ENCODE results near the gene CCSER1.
"Not testable (repeated sequence)": the region's sequence is repeated elsewhere in the genome, so short reads cannot be mapped to it uniquely, and the experiment has no call there.

The CCSER1 gene

GRCh38 chr4:90705501-90705900, 578.3 kb downstream of the CCSER1 start:
- not testable (repeated sequence) for DNase-seq (ENCODE audit: low spot score)

GRCh38 chr4:90715242-90715641, 588.0 kb downstream of the CCSER1 start:
- no peak for DNase-seq (ENCODE audit: low spot score)

GRCh38 chr4:90718931-90719330, 591.7 kb downstream of the CCSER1 start:
- DNase-seq (ENCODE audit: low spot score), result no peak

DNA sequence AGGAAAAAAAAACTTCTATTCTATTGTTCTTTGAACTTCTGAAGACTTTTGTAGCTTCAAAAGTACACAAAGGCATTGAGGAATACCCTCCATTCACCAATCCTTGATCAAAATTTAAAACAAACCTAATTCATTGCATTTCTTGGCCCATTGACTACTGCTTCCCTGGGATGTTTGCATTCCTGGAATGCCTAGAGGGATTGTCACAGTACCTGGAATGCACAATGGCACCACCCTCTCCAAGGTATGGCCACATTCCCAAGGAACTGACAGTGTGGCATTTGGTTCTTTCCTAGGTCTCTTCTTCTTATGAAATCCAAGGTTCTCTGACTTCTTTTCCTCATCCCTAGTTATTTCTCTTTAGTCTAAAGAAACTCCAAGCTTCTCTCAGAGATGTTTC, 600.7 kb downstream of the CCSER1 start:
- no peak for DNase-seq (ENCODE audit: low spot score)

DNA sequence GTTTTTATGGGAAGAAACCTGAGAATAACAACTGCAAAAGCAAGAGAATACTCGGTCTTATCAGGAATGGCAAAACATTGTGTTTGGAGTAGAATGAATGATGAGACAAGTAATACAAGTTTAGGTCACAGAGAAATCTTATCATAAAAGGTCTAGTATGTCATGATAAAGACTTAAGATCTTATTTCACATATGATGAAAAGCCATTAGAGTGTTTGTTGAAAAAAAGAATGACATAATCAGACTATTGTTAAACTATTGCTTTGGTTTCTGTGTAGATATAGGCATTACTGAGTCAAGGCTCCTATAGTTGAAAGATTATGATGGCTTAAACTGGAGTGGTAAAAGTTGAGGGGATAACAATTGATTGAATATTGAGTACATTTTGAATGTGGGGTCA, 603.6 kb downstream of the CCSER1 start:
- no peak for DNase-seq (ENCODE audit: low spot score)

GRCh38 chr4:90733211-90733610, 606.0 kb downstream of the CCSER1 start:
- DNase-seq (ENCODE audit: low spot score), result no peak

DNA sequence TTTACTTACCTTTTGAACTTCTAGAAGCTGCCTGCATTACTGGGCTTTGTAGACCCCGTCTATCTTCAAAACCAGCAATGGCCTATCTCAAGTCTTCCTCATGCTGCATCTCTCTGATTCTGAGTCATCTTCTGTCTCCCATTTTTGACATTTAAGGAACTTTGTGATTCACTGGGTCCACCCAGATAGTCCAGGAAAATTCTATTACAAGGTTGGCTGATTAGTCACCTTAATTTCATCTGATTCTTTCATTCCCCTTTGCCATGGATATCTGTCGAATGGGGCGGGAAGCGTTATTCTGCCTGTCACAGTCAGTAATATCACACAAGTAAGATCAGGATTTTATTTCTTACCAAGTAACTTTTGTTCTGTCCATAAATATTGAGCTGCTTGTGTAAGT, 618.0 kb downstream of the CCSER1 start:
- no peak for DNase-seq (ENCODE audit: low spot score)

DNA sequence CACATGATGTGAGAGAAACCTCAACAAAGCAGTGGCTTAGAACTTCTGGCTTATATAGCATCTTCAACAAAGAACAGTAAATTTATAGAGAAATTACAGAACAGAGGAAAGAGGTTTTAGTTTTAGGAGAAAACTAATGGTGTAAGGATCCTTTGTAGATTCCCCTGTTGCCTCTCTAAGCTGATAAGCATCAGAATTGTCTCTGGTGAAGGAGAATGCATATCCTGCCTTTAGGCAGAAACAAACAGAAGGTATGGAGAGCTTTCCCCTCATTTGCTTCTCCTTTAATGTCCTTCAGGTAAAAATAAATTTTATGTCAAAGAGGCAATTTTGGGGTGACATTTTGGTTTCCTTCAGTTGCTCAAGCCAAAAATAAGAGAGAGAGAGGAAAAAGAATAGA, 625.9 kb downstream of the CCSER1 start:
- no peak for DNase-seq (ENCODE audit: low spot score)

DNA sequence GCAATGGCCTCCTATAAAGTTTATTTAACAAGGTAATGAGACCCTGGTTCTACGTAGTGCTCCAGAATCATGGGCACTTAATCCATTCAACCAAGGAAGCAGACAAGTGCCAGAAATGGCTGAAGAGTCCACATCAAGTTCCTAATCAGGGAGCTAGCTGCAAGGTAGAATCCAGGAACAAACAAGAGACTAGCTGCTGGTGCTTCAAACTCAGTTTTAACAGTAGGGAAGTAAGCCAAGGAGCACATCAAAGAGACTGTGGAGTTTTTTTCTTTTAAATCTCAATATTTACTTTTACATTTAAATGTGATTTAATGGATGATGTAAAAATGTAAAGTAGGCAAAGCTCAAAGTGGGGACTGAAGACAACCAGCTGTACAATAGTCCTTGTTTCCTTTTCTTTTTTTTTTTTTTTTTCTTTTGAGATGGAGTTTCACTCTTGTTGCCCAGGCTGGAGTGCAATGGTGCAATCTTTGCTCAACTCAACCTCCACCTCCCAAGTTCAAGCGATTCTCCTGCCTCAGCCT, 630.4 kb downstream of the CCSER1 start:
- DNase-seq (ENCODE audit: low spot score), result no peak

- no peak for DNase-seq (ENCODE audit: low spot score)
These were observed 632.9 kb downstream of the CCSER1 start for GRCh38 chr4:90760059-90760458.

DNA sequence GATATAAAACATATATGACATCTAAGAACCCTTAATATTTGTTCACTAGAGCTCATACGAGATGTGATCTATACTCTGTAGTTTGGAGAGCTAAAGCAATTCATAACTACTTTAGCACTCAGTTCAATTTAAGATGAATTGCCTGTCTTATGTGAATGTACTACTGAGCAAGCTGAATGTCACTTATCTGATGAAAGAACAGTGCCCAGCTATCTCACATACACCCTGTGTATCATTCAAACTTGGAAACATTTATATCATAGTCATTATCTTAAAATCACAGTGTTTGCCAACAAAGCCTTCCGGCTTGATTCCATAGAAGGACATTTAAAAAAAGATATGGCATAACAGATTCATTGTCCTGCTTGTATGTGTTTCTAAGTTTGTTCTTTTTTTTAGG, 639.6 kb downstream of the CCSER1 start:
- DNase-seq (ENCODE audit: low spot score), result no peak

DNA sequence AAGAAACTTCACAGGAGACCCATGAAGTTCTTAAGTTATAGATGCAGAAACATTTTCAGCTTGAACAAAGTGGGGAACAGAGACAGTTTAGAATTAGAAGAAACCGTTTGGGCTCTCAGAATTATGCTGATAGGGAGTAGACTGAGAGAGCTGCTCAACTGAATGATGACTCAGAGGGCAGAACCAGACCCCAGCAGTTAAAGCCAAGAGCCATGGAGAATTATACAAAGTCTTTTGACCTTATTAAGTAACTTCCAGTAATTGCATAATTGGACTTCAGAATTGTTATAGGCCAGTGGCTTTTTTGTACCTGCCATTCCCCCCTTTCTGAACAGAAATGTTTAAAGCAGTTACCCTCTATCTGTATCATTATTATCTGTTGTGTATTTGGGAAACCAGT, 642.1 kb downstream of the CCSER1 start:
- no peak for DNase-seq (ENCODE audit: low spot score)

DNA sequence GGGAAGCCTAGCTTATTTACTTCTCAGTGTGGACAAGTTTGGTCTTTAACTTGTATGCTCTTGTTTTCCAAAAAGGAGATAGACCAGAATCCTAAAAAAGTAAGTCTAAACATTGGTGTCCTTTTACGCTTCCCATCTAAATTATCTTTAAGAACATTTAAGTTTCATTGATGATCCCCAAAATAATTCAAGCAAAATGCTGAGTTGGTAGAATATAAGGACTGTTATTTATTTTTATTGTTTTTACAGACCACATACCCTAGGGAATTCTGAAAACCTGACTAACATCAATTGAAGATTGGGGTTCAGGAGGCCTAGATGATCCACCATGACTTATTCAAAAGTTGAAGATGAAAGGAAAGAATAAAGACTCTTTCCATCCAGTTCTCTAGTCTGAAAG, 653.0 kb downstream of the CCSER1 start:
- DNase-seq (ENCODE audit: low spot score), result no peak

- DNase-seq (ENCODE audit: low spot score), result no peak
These were observed 659.4 kb downstream of the CCSER1 start for GRCh38 chr4:90786602-90787001.

DNA sequence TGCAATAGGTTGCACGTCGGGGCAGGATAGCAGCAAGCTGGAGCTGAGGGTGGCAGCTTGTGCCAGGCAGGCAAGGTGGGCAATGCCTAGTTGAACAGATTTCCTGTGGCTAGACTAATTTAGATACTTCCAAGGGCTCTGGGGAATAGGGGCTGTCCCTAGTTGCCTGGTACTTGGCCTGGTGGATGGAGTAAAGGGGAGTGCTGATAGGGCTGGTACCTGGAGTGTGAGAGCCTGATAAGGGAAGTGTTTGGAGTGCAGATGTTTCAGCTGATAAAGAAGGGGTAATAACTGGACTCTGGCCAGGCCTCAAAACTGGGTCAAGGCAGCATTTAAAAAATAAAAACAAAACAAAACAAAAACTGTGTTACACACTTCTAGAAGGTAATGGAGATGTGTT, 665.5 kb downstream of the CCSER1 start:
- no peak for DNase-seq (ENCODE audit: low spot score)

DNA sequence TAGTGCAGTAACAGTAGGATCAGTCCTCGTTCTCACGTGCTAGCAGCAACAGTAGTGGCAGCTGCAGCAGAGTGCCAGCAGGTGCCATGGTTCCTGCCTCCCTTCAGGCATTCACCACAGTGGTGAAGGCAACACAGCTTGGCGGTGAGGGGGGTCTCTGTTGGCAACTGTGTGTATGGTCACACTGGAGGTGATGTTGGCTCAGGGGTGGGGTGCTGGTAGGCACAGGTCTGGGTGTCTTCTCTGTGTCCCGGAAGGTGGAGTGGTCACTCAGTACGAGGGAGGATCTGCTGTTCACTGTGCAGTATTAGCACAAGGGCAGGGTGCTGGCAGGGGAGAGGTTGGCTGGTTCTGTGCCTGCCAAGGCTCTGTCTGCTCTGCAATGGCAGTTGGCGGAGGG, 671.8 kb downstream of the CCSER1 start:
- DNase-seq (ENCODE audit: low spot score), result no peak

DNA sequence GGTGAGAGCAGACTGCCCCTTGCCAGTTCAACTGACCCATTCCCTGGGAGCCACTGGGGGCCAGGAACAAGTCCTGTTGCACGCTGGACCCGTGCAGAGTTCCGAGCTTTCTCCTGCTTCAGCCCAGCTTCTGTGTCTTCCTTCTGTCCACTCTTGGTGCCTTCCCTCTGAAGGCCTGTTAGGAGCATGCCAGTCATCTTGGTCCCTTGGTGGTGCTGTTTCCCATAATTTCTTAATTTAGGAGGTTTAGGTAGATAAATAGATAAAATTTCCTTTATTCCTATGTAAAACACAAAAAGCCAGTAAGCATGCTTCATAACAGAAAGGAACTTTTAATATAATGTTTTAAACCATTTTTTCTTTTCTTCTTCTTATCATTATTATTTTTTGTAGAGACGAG, 672.7 kb downstream of the CCSER1 start:
- no peak for DNase-seq (ENCODE audit: low spot score)

DNA sequence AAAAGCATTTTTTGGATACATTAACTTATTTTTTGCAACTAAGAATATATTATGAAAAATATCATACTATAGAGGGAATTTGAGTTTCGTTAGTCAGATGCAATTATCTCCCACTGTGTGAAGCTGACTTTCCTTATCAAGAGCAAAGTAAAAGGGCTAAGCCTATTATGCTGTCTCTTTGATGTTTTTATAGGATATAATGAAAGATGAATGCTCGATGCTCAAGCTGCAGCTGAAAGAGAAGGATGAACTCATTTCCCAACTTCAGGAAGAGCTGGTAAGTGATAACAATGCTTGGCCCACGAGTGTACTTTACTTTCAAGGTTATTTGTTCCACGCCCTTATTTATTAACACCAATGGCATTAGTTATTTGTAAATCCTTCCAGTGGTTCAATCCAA, 688.4 kb downstream of the CCSER1 start:
- no peak for DNase-seq (ENCODE audit: low spot score)

- DNase-seq (ENCODE audit: low spot score), result no peak
These were observed 689.6 kb downstream of the CCSER1 start for GRCh38 chr4:90816754-90817153.

DNA sequence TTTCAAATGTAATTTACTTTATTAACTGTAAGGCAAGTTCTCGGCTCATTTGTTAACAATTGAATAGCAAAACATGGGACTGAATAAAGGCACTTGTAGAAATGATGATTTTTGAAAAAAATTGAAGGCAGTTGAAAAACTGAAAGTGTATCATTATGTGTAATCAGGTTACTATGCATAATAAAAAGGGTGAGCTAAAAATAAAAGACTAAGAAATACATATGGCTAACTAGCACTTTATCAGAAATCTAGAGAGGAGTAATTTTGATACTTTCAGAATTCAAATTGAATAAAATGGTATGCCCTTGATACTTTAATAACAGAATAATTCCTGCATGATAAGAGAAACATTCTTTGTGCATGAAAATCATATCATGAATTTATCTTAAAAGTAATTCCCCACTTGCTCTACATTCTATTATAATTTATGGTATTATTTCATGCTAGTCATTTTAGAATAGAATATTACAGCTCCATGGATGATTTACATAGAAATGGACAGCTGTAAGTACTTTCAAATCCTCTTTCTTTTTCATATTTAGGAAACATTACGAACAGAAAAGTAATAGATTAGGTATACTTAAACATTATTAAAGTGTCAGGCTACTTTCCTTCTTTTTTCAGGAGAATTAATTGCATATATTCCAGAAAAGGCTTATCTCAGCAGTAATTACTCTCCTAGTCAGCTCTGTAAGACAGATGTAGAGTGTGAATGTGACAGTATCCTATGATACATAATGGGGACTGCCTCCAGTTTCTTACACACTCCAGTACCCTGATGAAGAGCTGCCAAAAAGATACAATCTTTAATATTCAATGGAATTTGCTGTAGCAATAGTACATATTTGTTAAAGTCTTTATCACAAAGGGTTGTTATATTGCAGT, 697.3 kb downstream of the CCSER1 start:
- DNase-seq (ENCODE audit: low spot score), result no peak

GRCh38 chr4:90825849-90826248, 698.7 kb downstream of the CCSER1 start:
- DNase-seq (ENCODE audit: low spot score), result no peak

- no peak for DNase-seq (ENCODE audit: low spot score)
These were observed 706.5 kb downstream of the CCSER1 start for GRCh38 chr4:90833706-90834105.

GRCh38 chr4:90837241-90837640, 710.0 kb downstream of the CCSER1 start:
- DNase-seq (ENCODE audit: low spot score), result no peak

- DNase-seq (ENCODE audit: low spot score), result not testable (repeated sequence)
These were observed 711.7 kb downstream of the CCSER1 start for GRCh38 chr4:90838859-90839258.
